CD4-positive, alpha-beta T cell treated with Interleukin-1 beta for 1 hour (primary cell): Measurements from ENCODE around the gene DRD5.
"Not testable (repeated sequence)": the region's sequence is repeated elsewhere in the genome, so short reads cannot be mapped to it uniquely, and the experiment has no call there.

Experiments used
- DNase-seq, 2 donors: peaks; one replicate each; pipeline ENCODE4 v3.0.0-alpha.2; 2020 to 2022

The DRD5 gene

GRCh38 chr4:9781343-9782135 is at the start of gene DRD5:
Gene DRD5 (plus strand): TSS chr4:9781634. CDS start chr4:9782030, 396 bp downstream.
- DNase-seq, result no peak

- DNase-seq, result not testable (repeated sequence)
These were observed 49.2 kb upstream of the DRD5 start for GRCh38 chr4:9732256-9732655.

GRCh38 chr4:9735515-9735914 is 45.9 kb upstream of the DRD5 start:
- DNase-seq, result no peak

- DNase-seq, result not testable (repeated sequence)
These were observed 44.2 kb upstream of the DRD5 start for GRCh38 chr4:9737280-9737679.

- DNase-seq, result not testable (repeated sequence)
These were observed 37.6 kb upstream of the DRD5 start for GRCh38 chr4:9743789-9744188.

GRCh38 chr4:9745782-9746181 is 35.7 kb upstream of the DRD5 start:
- DNase-seq, result no peak

- DNase-seq, result no peak
These were observed 22.7 kb upstream of the DRD5 start for GRCh38 chr4:9758641-9759317.

GRCh38 chr4:9762823-9763475 is 18.5 kb upstream of the DRD5 start:
- DNase-seq, result peak; percentile 22 to 38

- no peak for DNase-seq
These were observed 17.2 kb upstream of the DRD5 start for GRCh38 chr4:9764155-9764696.

- DNase-seq, result no peak
These were observed 16.3 kb upstream of the DRD5 start for GRCh38 chr4:9765091-9765490.

GRCh38 chr4:9769321-9769720 is 12.1 kb upstream of the DRD5 start:
- no peak for DNase-seq

- DNase-seq, result no peak
These were observed 10.4 kb upstream of the DRD5 start for GRCh38 chr4:9771034-9771433.

GRCh38 chr4:9773471-9773870 is 8.0 kb upstream of the DRD5 start:
- no peak for DNase-seq

GRCh38 chr4:9782136-9782436 is 652 bp downstream of the DRD5 start:
- DNase-seq, result no peak

GRCh38 chr4:9785891-9786290 is 4.5 kb downstream of the DRD5 start:
- DNase-seq, result not testable (repeated sequence)

GRCh38 chr4:9792381-9792780 is 10.9 kb downstream of the DRD5 start:
- no peak for DNase-seq

- DNase-seq, result not testable (repeated sequence)
These were observed 15.2 kb downstream of the DRD5 start for GRCh38 chr4:9796641-9797040.

- no peak for DNase-seq
These were observed 19.4 kb downstream of the DRD5 start for GRCh38 chr4:9800848-9801247.

- no peak for DNase-seq
These were observed 23.5 kb downstream of the DRD5 start for GRCh38 chr4:9804918-9805317.

- no peak for DNase-seq
These were observed 26.6 kb downstream of the DRD5 start for GRCh38 chr4:9808077-9808476.

- no peak for DNase-seq
These were observed 30.4 kb downstream of the DRD5 start for GRCh38 chr4:9811806-9812205.

- DNase-seq, result no peak
These were observed 31.3 kb downstream of the DRD5 start for GRCh38 chr4:9812501-9813340.

- no peak for DNase-seq
These were observed 34.9 kb downstream of the DRD5 start for GRCh38 chr4:9816285-9816684.
